ENCODE results near the gene DAPK1. TPM values are rescaled to one million over a fixed set of nuclear protein-coding genes. Genes with fewer than 3 reads are reported as not detected.

The DAPK1 gene
- total RNA-seq, 1 donor from 2014 or later, result 35.1 TPM

GRCh38 chr9:87706066-87706739 lies 208.5 kb downstream of the DAPK1 start:
- no peak overlapping the region for H3K9ac ChIP-seq (ENCODE audit: low read length)
- no peaks in the 10 kb centered on the region for H3K27me3 ChIP-seq (ENCODE audit: insufficient read depth, low read length)
- peaks cover 11% of the 10 kb centered on the region for H3K4me1 ChIP-seq (ENCODE audit: insufficient read depth, low read length)
- H3K4me2 ChIP-seq (ENCODE audit: low read length), result no peak overlapping the region
- no peaks in the 10 kb centered on the region for H3K79me2 ChIP-seq (ENCODE audit: insufficient read depth, low read length)
- no peak overlapping the region for H2AFZ ChIP-seq (ENCODE audit: low read depth, low read length)
- H3K9me3 ChIP-seq (ENCODE audit: insufficient read depth, low read depth, low read length), result no peaks in the 10 kb centered on the region
- no peak overlapping the region for H3K27ac ChIP-seq (ENCODE audit: low read depth, low read length)
- peak overlapping the region; percentile 45 for H3K4me3 Mint-ChIP-seq (ENCODE audit: unreplicated experiment)
- peaks cover 14% of the 10 kb centered on the region for H3K36me3 Mint-ChIP-seq (ENCODE audit: low read depth, unreplicated experiment)
- H3K9me3 Mint-ChIP-seq (ENCODE audit: unreplicated experiment), result no peaks in the 10 kb centered on the region
- H4K20me1 ChIP-seq (ENCODE audit: insufficient read depth, low read length), result no peaks in the 10 kb centered on the region
- H3K27ac Mint-ChIP-seq (ENCODE audit: unreplicated experiment), result no peak overlapping the region
- no peak overlapping the region for H3K4me3 ChIP-seq (ENCODE audit: insufficient read depth, low read depth, low read length)
- TF ChIP-seq EZH2 (IDR thresholded peaks at IDR 0.05; ENCODE audit: insufficient read depth, low read length), result no peak
- no peak for TF ChIP-seq CTCF (IDR thresholded peaks at IDR 0.05; ENCODE audit: insufficient read depth, low read depth, low read length)
- DNase-seq (ENCODE audit: low read depth) (no peak), FAIRE-seq (no peak)
- H3K4me1 Mint-ChIP-seq (ENCODE audit: low read depth, unreplicated experiment), result peaks cover 12% of the 10 kb centered on the region
- no peaks in the 10 kb centered on the region for H3K36me3 ChIP-seq (ENCODE audit: insufficient read depth, low read length)
- no peaks in the 10 kb centered on the region for H3K27me3 Mint-ChIP-seq (ENCODE audit: low read depth, unreplicated experiment)

- no peak overlapping the region for H3K4me3 ChIP-seq (ENCODE audit: insufficient read depth, low read depth, low read length)
- no peak overlapping the region for H3K9ac ChIP-seq (ENCODE audit: low read length)
- no peak overlapping the region for H3K4me2 ChIP-seq (ENCODE audit: low read length)
- no peak overlapping the region for H3K27ac Mint-ChIP-seq (ENCODE audit: unreplicated experiment)
- H3K36me3 Mint-ChIP-seq (ENCODE audit: low read depth, unreplicated experiment), result peaks cover 14% of the 10 kb centered on the region
- H2AFZ ChIP-seq (ENCODE audit: low read depth, low read length), result no peak overlapping the region
- DNase-seq (ENCODE audit: low read depth), result no peak
- H3K4me1 ChIP-seq (ENCODE audit: insufficient read depth, low read length), result peaks cover 21% of the 10 kb centered on the region
- H3K79me2 ChIP-seq (ENCODE audit: insufficient read depth, low read length), result no peaks in the 10 kb centered on the region
- H3K9me3 ChIP-seq (ENCODE audit: insufficient read depth, low read depth, low read length), result no peaks in the 10 kb centered on the region
- H4K20me1 ChIP-seq (ENCODE audit: insufficient read depth, low read length), result no peaks in the 10 kb centered on the region
- H3K36me3 ChIP-seq (ENCODE audit: insufficient read depth, low read length), result no peaks in the 10 kb centered on the region
- H3K27me3 ChIP-seq (ENCODE audit: insufficient read depth, low read length), result no peaks in the 10 kb centered on the region
- no peak overlapping the region for H3K4me3 Mint-ChIP-seq (ENCODE audit: unreplicated experiment)
- no peak for TF ChIP-seq CTCF (IDR thresholded peaks at IDR 0.05; ENCODE audit: insufficient read depth, low read depth, low read length)
- no peak for TF ChIP-seq EZH2 (IDR thresholded peaks at IDR 0.05; ENCODE audit: insufficient read depth, low read length)
- H3K9me3 Mint-ChIP-seq (ENCODE audit: unreplicated experiment), result no peaks in the 10 kb centered on the region
- FAIRE-seq, result peak; percentile 37
- H3K4me1 Mint-ChIP-seq (ENCODE audit: low read depth, unreplicated experiment), result peaks cover 23% of the 10 kb centered on the region
- no peaks in the 10 kb centered on the region for H3K27me3 Mint-ChIP-seq (ENCODE audit: low read depth, unreplicated experiment)
- H3K27ac ChIP-seq (ENCODE audit: low read depth, low read length), result no peak overlapping the region
Measured at GRCh38 chr9:87707805-87708506, 210.3 kb downstream of the DAPK1 start.

GRCh38 chr9:87708546-87708945 lies 210.9 kb downstream of the DAPK1 start:
- Histone ChIP-seq H3K9ac (ENCODE audit: low read length) (no peak overlapping the region), H3K79me2 (ENCODE audit: insufficient read depth, low read length) (no peaks in the 10 kb centered on the region), H3K27ac (ENCODE audit: low read depth, low read length) (no peak overlapping the region), H3K4me3 (ENCODE audit: insufficient read depth, low read depth, low read length) (no peak overlapping the region), H3K4me2 (ENCODE audit: low read length) (no peak overlapping the region), H3K9me3 (ENCODE audit: insufficient read depth, low read depth, low read length) (no peaks in the 10 kb centered on the region), H3K4me1 (ENCODE audit: insufficient read depth, low read length) (peaks cover 23% of the 10 kb centered on the region), H4K20me1 (ENCODE audit: insufficient read depth, low read length) (no peaks in the 10 kb centered on the region), H3K27me3 (ENCODE audit: insufficient read depth, low read length) (no peaks in the 10 kb centered on the region), H2AFZ (ENCODE audit: low read depth, low read length) (no peak overlapping the region), H3K36me3 (ENCODE audit: insufficient read depth, low read length) (no peaks in the 10 kb centered on the region)
- H3K4me1 Mint-ChIP-seq (ENCODE audit: low read depth, unreplicated experiment), result peaks cover 25% of the 10 kb centered on the region
- no peaks in the 10 kb centered on the region for H3K27me3 Mint-ChIP-seq (ENCODE audit: low read depth, unreplicated experiment)
- no peak overlapping the region for H3K27ac Mint-ChIP-seq (ENCODE audit: unreplicated experiment)
- no peak for TF ChIP-seq EZH2 (IDR thresholded peaks at IDR 0.05; ENCODE audit: insufficient read depth, low read length)
- TF ChIP-seq CTCF (IDR thresholded peaks at IDR 0.05; ENCODE audit: insufficient read depth, low read depth, low read length), result no peak
- no peak overlapping the region for H3K4me3 Mint-ChIP-seq (ENCODE audit: unreplicated experiment)
- FAIRE-seq (no peak), DNase-seq (ENCODE audit: low read depth) (no peak)
- no peaks in the 10 kb centered on the region for H3K9me3 Mint-ChIP-seq (ENCODE audit: unreplicated experiment)
- peaks cover 14% of the 10 kb centered on the region for H3K36me3 Mint-ChIP-seq (ENCODE audit: low read depth, unreplicated experiment)
